ENCODE results near the gene NRXN3.

The NRXN3 gene

GRCh38 chr14:78618368-78618767 lies 448.2 kb downstream of the NRXN3 start:
- Histone ChIP-seq H3K27me3 (replicated peaks; ENCODE audit: control insufficient read depth, insufficient read depth, low read length, poor library complexity, severe bottlenecking) (no peaks in the 10 kb centered on the region), H3K27ac (ENCODE audit: insufficient read depth, low read length, poor library complexity, severe bottlenecking) (no peak overlapping the region), H3K9me3 (ENCODE audit: control insufficient read depth, low read length) (no peaks in the 10 kb centered on the region), H3K4me1 (ENCODE audit: control insufficient read depth, insufficient read depth, low read length, poor library complexity, severe bottlenecking) (no peaks in the 10 kb centered on the region), H3K4me3 (ENCODE audit: insufficient read depth, low read depth, low read length, poor library complexity, severe bottlenecking) (no peak overlapping the region), H3K36me3 (ENCODE audit: control insufficient read depth, insufficient read depth, low read length) (no peaks in the 10 kb centered on the region)
- DNase-seq: no peak

- DNase-seq: no peak
- H3K4me1 ChIP-seq (ENCODE audit: control insufficient read depth, insufficient read depth, low read length, poor library complexity, severe bottlenecking): no peaks in the 10 kb centered on the region
- no peaks in the 10 kb centered on the region for H3K27me3 ChIP-seq (replicated peaks; ENCODE audit: control insufficient read depth, insufficient read depth, low read length, poor library complexity, severe bottlenecking)
- H3K36me3 ChIP-seq (ENCODE audit: control insufficient read depth, insufficient read depth, low read length): no peaks in the 10 kb centered on the region
- no peak overlapping the region for H3K27ac ChIP-seq (ENCODE audit: insufficient read depth, low read length, poor library complexity, severe bottlenecking)
- H3K4me3 ChIP-seq (ENCODE audit: insufficient read depth, low read depth, low read length, poor library complexity, severe bottlenecking): no peak overlapping the region
- H3K9me3 ChIP-seq (ENCODE audit: control insufficient read depth, low read length): no peaks in the 10 kb centered on the region
Observed at GRCh38 chr14:78627114-78627513, 456.9 kb downstream of the NRXN3 start.

DNA sequence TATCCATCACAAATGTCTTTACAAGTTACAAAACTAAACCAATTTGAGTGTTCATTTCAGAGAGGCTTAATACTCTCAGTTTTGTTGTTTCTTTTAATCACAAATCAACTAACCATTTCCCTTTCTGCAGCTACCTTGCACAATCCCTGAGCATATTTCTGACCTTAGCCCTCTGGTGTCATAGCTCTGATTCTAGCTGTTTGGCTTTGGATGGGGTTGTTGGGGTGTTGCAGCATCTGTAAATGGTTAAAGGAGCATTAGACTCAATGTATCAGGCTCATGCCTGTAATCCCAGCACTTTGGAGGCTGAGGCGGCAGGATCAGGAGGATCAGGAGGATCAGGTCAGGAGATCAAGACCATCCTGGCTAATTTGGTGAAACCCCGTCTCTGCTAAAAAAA lies 461.4 kb downstream of the NRXN3 start:
- Histone ChIP-seq H3K27me3 (replicated peaks; ENCODE audit: control insufficient read depth, insufficient read depth, low read length, poor library complexity, severe bottlenecking) (no peaks in the 10 kb centered on the region), H3K4me1 (ENCODE audit: control insufficient read depth, insufficient read depth, low read length, poor library complexity, severe bottlenecking) (no peaks in the 10 kb centered on the region), H3K9me3 (ENCODE audit: control insufficient read depth, low read length) (no peaks in the 10 kb centered on the region), H3K27ac (ENCODE audit: insufficient read depth, low read length, poor library complexity, severe bottlenecking) (no peak overlapping the region), H3K4me3 (ENCODE audit: insufficient read depth, low read depth, low read length, poor library complexity, severe bottlenecking) (no peak overlapping the region), H3K36me3 (ENCODE audit: control insufficient read depth, insufficient read depth, low read length) (no peaks in the 10 kb centered on the region)
- DNase-seq: no peak

- no peaks in the 10 kb centered on the region for H3K36me3 ChIP-seq (ENCODE audit: control insufficient read depth, insufficient read depth, low read length)
- no peak overlapping the region for H3K27ac ChIP-seq (ENCODE audit: insufficient read depth, low read length, poor library complexity, severe bottlenecking)
- H3K9me3 ChIP-seq (ENCODE audit: control insufficient read depth, low read length): no peaks in the 10 kb centered on the region
- no peak overlapping the region for H3K4me3 ChIP-seq (ENCODE audit: insufficient read depth, low read depth, low read length, poor library complexity, severe bottlenecking)
- no peaks in the 10 kb centered on the region for H3K27me3 ChIP-seq (replicated peaks; ENCODE audit: control insufficient read depth, insufficient read depth, low read length, poor library complexity, severe bottlenecking)
- no peaks in the 10 kb centered on the region for H3K4me1 ChIP-seq (ENCODE audit: control insufficient read depth, insufficient read depth, low read length, poor library complexity, severe bottlenecking)
- DNase-seq: no peak
Observed at GRCh38 chr14:78633752-78634151, 463.6 kb downstream of the NRXN3 start.

- no peaks in the 10 kb centered on the region for H3K4me1 ChIP-seq (ENCODE audit: control insufficient read depth, insufficient read depth, low read length, poor library complexity, severe bottlenecking)
- no peak for DNase-seq
- no peaks in the 10 kb centered on the region for H3K27me3 ChIP-seq (replicated peaks; ENCODE audit: control insufficient read depth, insufficient read depth, low read length, poor library complexity, severe bottlenecking)
- no peak overlapping the region for H3K4me3 ChIP-seq (ENCODE audit: insufficient read depth, low read depth, low read length, poor library complexity, severe bottlenecking)
- H3K9me3 ChIP-seq (ENCODE audit: control insufficient read depth, low read length): no peaks in the 10 kb centered on the region
- no peaks in the 10 kb centered on the region for H3K36me3 ChIP-seq (ENCODE audit: control insufficient read depth, insufficient read depth, low read length)
- no peak overlapping the region for H3K27ac ChIP-seq (ENCODE audit: insufficient read depth, low read length, poor library complexity, severe bottlenecking)
Observed at GRCh38 chr14:78637489-78637888, 467.3 kb downstream of the NRXN3 start.

DNA sequence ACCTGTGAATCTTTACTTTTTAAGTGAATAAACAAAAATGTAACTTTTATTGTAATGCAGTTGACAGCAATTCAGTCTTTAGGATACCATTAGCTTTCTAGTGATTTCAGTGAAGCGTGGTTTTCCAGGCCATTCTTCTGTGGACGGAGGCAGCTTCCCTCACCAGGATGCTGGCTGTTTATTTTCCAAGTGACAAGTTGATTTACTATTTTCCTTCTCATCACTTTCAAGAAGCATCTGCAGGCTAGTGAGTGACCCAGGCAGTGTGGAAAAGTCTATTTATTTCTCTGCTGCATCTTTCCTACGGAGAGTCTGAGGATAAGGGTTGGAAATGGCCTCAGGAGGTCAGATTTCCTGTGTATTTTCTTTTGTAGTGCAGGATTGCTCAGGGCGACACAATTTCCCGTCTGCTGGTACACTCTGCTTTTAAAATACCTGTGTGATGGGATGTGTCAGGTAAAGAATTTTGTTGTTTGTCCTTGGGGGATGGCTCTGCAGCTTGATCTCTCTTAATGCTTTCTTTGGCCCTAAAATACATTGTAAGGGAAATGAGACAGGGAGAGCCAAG lies 467.8 kb downstream of the NRXN3 start:
- H3K4me3 ChIP-seq (ENCODE audit: insufficient read depth, low read depth, low read length, poor library complexity, severe bottlenecking): no peak overlapping the region
- H3K36me3 ChIP-seq (ENCODE audit: control insufficient read depth, insufficient read depth, low read length): no peaks in the 10 kb centered on the region
- H3K27ac ChIP-seq (ENCODE audit: insufficient read depth, low read length, poor library complexity, severe bottlenecking): no peak overlapping the region
- no peaks in the 10 kb centered on the region for H3K9me3 ChIP-seq (ENCODE audit: control insufficient read depth, low read length)
- H3K4me1 ChIP-seq (ENCODE audit: control insufficient read depth, insufficient read depth, low read length, poor library complexity, severe bottlenecking): no peaks in the 10 kb centered on the region
- no peak for DNase-seq
- no peaks in the 10 kb centered on the region for H3K27me3 ChIP-seq (replicated peaks; ENCODE audit: control insufficient read depth, insufficient read depth, low read length, poor library complexity, severe bottlenecking)

DNA sequence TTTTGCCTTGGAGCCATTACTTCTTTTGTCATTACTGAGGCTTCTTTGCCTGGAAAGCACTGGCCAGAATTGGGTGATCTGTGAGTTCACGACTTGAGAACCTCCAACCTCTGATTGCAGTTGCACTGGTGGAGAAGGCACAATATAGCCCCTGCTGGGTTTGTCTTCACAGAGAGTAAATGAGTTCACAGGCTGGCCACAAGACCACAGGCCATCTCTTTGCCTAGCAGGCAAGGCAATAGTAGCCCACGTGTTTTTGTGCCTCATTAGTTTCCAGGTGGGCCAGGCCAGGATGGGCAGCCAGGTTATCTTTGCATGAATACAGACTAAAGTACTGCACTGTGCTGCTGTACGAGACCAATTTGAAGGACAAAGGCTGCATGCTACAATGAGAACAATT lies 468.8 kb downstream of the NRXN3 start:
- no peak for DNase-seq
- H3K27me3 ChIP-seq (replicated peaks; ENCODE audit: control insufficient read depth, insufficient read depth, low read length, poor library complexity, severe bottlenecking): no peaks in the 10 kb centered on the region
- no peak overlapping the region for H3K27ac ChIP-seq (ENCODE audit: insufficient read depth, low read length, poor library complexity, severe bottlenecking)
- H3K4me3 ChIP-seq (ENCODE audit: insufficient read depth, low read depth, low read length, poor library complexity, severe bottlenecking): no peak overlapping the region
- no peaks in the 10 kb centered on the region for H3K36me3 ChIP-seq (ENCODE audit: control insufficient read depth, insufficient read depth, low read length)
- no peaks in the 10 kb centered on the region for H3K9me3 ChIP-seq (ENCODE audit: control insufficient read depth, low read length)
- no peaks in the 10 kb centered on the region for H3K4me1 ChIP-seq (ENCODE audit: control insufficient read depth, insufficient read depth, low read length, poor library complexity, severe bottlenecking)

- no peak for DNase-seq
- H3K9me3 ChIP-seq (ENCODE audit: control insufficient read depth, low read length): no peaks in the 10 kb centered on the region
- H3K4me1 ChIP-seq (ENCODE audit: control insufficient read depth, insufficient read depth, low read length, poor library complexity, severe bottlenecking): no peaks in the 10 kb centered on the region
- H3K4me3 ChIP-seq (ENCODE audit: insufficient read depth, low read depth, low read length, poor library complexity, severe bottlenecking): no peak overlapping the region
- H3K27me3 ChIP-seq (replicated peaks; ENCODE audit: control insufficient read depth, insufficient read depth, low read length, poor library complexity, severe bottlenecking): no peaks in the 10 kb centered on the region
- H3K36me3 ChIP-seq (ENCODE audit: control insufficient read depth, insufficient read depth, low read length): no peaks in the 10 kb centered on the region
- no peak overlapping the region for H3K27ac ChIP-seq (ENCODE audit: insufficient read depth, low read length, poor library complexity, severe bottlenecking)
Observed at GRCh38 chr14:78644824-78645559, 474.8 kb downstream of the NRXN3 start.

GRCh38 chr14:78652727-78653126 lies 482.6 kb downstream of the NRXN3 start:
- Histone ChIP-seq H3K36me3 (ENCODE audit: control insufficient read depth, insufficient read depth, low read length) (no peaks in the 10 kb centered on the region), H3K27ac (ENCODE audit: insufficient read depth, low read length, poor library complexity, severe bottlenecking) (no peak overlapping the region), H3K9me3 (ENCODE audit: control insufficient read depth, low read length) (no peaks in the 10 kb centered on the region), H3K27me3 (replicated peaks; ENCODE audit: control insufficient read depth, insufficient read depth, low read length, poor library complexity, severe bottlenecking) (no peaks in the 10 kb centered on the region), H3K4me1 (ENCODE audit: control insufficient read depth, insufficient read depth, low read length, poor library complexity, severe bottlenecking) (no peaks in the 10 kb centered on the region), H3K4me3 (ENCODE audit: insufficient read depth, low read depth, low read length, poor library complexity, severe bottlenecking) (no peak overlapping the region)
- DNase-seq: no peak

GRCh38 chr14:78653173-78653572 lies 483.0 kb downstream of the NRXN3 start:
- no peaks in the 10 kb centered on the region for H3K27me3 ChIP-seq (replicated peaks; ENCODE audit: control insufficient read depth, insufficient read depth, low read length, poor library complexity, severe bottlenecking)
- no peaks in the 10 kb centered on the region for H3K4me1 ChIP-seq (ENCODE audit: control insufficient read depth, insufficient read depth, low read length, poor library complexity, severe bottlenecking)
- no peaks in the 10 kb centered on the region for H3K36me3 ChIP-seq (ENCODE audit: control insufficient read depth, insufficient read depth, low read length)
- no peak overlapping the region for H3K4me3 ChIP-seq (ENCODE audit: insufficient read depth, low read depth, low read length, poor library complexity, severe bottlenecking)
- H3K27ac ChIP-seq (ENCODE audit: insufficient read depth, low read length, poor library complexity, severe bottlenecking): no peak overlapping the region
- H3K9me3 ChIP-seq (ENCODE audit: control insufficient read depth, low read length): no peaks in the 10 kb centered on the region
- no peak for DNase-seq

Data from effector memory CD4-positive, alpha-beta T cell (primary cell).